GM12865 (cell line): ENCODE results near the gene RIBC2.
"Not testable (repeated sequence)": the region's sequence is repeated elsewhere in the genome, so short reads cannot be mapped to it uniquely, and the experiment has no call there.

Experiments
- DNase-seq: peaks from one replicate; pipeline ENCODE4 v3.0.0; 2010; ENCODE audit warnings: low read depth
- H3K4me3 ChIP-seq: 2 replicates; pipeline ENCODE4 v1.5.1; 2011; ENCODE audit warnings: mild to moderate bottlenecking, low read depth, low read length, control low read depth
- TF ChIP-seq, protein P1 (sequence below): IDR thresholded peaks from 2 replicates; pipeline ENCODE4 v1.5.1; 2011; ENCODE audit warnings: low read length, control low read depth, low read depth, inconsistent platforms; ENCODE audit not compliant: insufficient read depth; ENCODE audit errors: missing control alignments

Gene RIBC2

DNA sequence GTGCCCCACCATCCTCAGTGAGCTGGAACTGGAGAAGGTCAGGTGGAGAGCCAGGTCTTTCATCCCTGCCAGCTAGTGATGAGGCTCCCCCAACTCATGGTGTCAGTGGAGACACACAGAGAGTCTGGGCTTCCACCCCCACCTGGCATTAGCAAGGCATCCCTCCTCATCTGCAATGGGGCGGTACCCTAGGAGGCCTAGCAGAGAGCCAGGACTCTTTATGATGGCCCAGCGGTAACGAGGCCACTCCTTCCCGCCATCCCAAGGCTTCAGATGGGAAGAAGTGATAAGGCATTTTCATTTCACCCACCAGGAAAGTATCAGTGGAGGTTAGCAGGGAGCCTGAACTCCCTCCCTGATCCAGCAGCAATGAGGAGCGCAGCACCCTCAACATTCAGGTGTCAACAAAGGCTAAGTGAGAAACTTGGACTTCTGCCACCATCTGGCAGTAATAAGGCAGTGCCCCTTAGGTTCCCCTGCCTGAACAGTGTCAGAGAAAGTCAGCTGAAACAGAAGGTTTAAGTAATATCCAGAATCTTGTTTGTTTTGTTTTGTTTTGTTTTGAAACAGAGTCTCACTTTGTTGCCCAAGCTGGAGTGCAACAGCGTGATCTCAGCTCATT is 48.7 kb downstream of the RIBC2 start:
- TF ChIP-seq, protein P1, sequence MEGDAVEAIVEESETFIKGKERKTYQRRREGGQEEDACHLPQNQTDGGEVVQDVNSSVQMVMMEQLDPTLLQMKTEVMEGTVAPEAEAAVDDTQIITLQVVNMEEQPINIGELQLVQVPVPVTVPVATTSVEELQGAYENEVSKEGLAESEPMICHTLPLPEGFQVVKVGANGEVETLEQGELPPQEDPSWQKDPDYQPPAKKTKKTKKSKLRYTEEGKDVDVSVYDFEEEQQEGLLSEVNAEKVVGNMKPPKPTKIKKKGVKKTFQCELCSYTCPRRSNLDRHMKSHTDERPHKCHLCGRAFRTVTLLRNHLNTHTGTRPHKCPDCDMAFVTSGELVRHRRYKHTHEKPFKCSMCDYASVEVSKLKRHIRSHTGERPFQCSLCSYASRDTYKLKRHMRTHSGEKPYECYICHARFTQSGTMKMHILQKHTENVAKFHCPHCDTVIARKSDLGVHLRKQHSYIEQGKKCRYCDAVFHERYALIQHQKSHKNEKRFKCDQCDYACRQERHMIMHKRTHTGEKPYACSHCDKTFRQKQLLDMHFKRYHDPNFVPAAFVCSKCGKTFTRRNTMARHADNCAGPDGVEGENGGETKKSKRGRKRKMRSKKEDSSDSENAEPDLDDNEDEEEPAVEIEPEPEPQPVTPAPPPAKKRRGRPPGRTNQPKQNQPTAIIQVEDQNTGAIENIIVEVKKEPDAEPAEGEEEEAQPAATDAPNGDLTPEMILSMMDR = no peak
- peak; percentile 33 for DNase-seq

GRCh38 chr22:45463691-45464090 is 50.2 kb downstream of the RIBC2 start:
- not testable (repeated sequence) for H3K4me3 ChIP-seq, DNase-seq

More for the DNA sequence above, 48.7 kb downstream of the RIBC2 start:
- no peak overlapping the region for H3K4me3 ChIP-seq

GRCh38 chr22:45465633-45466032 is 52.1 kb downstream of the RIBC2 start:
- no peak for DNase-seq
- H3K4me3 ChIP-seq = no peak overlapping the region
- TF ChIP-seq, protein P1 = no peak

GRCh38 chr22:45468872-45469271 is 55.4 kb downstream of the RIBC2 start:
- no peak overlapping the region for H3K4me3 ChIP-seq
- TF ChIP-seq, protein P1 = no peak
- DNase-seq = no peak

GRCh38 chr22:45469281-45470073 is 56.0 kb downstream of the RIBC2 start:
- no peak overlapping the region for H3K4me3 ChIP-seq
- DNase-seq = no peak
- TF ChIP-seq, protein P1 = no peak

DNA sequence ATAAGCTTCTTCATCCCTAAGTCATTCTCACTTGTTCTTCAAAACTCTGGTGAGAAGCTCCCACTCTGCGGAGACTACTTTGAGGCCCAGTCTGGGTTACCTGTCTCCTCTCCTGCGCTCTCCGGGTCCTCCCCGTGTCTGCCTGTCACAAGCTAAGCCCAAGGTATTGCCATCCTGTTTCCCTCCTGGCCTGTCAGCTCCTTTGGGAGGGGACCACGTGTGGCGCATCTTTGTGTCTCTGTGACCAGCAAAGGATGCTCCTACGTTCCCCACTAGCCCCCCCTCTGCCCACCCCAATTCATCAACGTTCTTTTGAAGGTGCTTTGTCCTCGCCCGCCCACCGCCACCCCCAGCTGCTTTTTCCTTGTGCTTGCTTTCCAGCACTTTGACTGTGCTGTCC is 57.4 kb downstream of the RIBC2 start:
- TF ChIP-seq, protein P1 = no peak
- no peak for DNase-seq
- no peak overlapping the region for H3K4me3 ChIP-seq

DNA sequence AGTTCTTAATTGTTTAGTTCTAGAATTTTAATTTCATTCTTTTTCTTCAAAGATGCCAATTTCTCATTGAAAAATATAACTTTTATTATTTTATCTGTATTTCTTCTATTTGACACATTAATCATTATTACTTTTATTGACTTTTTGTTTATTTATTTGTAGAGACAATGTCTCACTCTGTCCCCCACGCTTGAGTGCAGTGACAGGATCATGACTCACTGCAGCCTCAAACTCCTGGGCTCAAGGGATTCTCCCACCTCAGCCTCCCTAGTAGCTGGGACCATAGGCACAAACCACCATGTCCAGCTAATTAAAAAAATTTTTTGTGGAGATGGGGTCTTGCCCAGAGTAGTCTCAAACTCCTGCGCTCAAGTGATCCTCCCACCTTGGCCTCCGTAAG is 58.9 kb downstream of the RIBC2 start:
- TF ChIP-seq, protein P1 = no peak
- no peak for DNase-seq
- H3K4me3 ChIP-seq = no peak overlapping the region
